GM18517 (cell line): ENCODE data around the gene DRP2.
A peak's percentile ranks its signal among the peaks of the same experiment; 100 is the strongest.
"Not testable (repeated sequence)": the region's sequence is repeated elsewhere in the genome, so short reads cannot be mapped to it uniquely, and the experiment has no call there.

Experiments
- ATAC-seq: cut with Tn5 transposase; IDR thresholded peaks from one replicate; pipeline ENCODE4 v1.9.1; 2021; ENCODE audit warnings: mild to moderate bottlenecking, moderate library complexity; ENCODE audit not compliant: unreplicated experiment

DRP2 gene, protein sequence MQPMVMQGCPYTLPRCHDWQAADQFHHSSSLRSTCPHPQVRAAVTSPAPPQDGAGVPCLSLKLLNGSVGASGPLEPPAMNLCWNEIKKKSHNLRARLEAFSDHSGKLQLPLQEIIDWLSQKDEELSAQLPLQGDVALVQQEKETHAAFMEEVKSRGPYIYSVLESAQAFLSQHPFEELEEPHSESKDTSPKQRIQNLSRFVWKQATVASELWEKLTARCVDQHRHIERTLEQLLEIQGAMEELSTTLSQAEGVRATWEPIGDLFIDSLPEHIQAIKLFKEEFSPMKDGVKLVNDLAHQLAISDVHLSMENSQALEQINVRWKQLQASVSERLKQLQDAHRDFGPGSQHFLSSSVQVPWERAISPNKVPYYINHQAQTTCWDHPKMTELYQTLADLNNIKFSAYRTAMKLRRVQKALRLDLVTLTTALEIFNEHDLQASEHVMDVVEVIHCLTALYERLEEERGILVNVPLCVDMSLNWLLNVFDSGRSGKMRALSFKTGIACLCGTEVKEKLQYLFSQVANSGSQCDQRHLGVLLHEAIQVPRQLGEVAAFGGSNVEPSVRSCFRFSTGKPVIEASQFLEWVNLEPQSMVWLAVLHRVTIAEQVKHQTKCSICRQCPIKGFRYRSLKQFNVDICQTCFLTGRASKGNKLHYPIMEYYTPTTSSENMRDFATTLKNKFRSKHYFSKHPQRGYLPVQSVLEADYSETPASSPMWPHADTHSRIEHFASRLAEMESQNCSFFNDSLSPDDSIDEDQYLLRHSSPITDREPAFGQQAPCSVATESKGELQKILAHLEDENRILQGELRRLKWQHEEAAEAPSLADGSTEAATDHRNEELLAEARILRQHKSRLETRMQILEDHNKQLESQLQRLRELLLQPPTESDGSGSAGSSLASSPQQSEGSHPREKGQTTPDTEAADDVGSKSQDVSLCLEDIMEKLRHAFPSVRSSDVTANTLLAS

DNA sequence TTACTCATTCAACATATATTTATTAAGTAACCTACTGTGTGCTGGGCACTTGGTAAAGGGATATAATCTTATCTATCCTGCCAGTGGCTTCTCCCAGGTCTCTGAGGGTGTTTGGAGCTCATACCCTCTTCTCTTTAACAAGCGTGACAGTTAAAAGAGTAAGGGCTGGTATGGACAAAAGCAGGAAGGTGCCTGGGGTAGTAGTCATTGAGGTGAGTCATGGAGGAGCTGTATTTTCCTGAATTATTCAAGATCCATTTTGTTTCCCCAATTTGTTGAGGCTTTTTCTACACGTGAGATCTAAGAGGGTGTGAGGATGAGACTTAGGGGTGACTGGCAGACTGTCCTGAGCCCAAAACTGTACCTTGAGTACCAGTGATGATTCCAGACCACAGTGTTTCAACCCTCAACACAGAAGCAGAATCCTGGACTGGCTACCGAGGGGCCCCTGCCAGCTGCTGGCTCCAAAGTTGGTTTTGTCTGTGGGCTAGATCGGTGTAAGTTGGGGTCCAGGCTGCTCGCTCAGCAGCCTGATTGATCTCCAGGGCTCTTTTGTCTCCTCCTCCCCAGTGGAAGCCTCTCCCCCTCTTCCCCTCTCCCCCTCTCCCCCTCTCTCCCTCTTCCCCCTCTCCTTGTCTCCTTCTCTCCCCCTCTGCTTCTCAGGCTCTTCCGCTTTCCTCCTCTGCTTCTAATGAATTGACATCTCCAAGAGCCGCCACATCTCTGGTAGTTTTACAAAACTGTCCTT, at the start of gene DRP2:
TSS of gene DRP2 (plus strand) at position 671 of the 748 bp plus-strand sequence. CDS start 11,862 bp downstream, outside the sequence.
- no peak for ATAC-seq

DNA sequence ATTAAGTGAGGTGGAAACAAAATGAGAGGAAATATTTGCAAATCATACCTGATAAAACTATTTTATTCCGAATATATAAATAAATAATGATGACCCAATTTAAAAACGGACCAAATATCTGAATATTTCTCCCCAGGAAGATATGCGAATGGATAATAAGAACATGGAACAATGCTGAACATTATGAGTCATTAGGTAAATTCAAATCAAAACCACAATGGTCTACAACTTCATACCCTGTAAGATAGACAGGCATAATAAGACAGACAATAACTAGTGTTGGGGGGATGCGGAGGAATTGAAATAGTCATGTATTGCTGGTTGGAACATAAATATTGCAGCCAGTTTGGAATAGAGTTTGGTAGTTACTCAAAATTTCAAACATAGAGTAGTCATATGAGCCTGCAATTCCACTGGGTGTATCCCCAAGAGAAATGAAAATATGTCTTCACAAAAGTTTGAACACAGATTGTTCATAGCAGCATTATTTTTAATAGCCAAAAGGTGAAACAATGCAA, 47.6 kb upstream of the DRP2 start:
- ATAC-seq = no peak

DNA sequence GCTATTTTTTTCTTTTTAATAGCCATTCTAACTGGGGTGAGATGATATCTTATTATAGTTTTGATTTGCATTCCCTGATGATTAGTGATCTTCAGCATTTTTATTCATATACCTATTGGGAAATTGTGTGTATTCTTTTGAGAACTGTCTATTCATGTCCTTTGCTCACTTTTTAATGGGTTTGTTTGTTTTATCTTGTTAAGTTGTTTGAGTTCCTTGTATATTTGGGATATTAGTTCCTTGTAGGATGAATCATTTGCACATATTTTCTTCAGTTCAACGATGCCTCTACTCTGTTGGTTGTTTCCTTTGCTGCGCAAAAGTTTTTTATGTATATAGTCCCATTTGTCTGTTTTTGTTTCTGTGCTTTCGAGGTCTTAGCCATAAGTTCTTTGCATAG, 43.1 kb upstream of the DRP2 start:
- ATAC-seq = no peak

DNA sequence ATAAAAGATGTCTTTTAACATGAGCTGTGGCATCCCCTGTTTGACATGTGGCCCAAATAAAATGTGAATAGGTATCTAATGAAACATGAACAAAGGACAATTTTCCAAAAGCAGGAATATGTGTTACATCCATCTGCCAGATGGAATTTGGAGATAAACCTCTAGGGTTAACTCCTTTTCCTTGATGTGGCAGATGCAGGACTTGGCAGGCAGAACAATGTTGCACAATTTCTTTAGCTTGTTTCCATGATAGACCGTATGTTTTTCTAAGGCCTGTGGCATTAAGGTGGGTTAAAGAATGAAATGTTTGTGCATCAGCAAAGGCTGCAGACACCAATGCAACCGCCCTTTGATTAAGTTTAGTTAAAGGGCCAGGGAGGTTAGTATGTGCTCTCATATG, 34.7 kb upstream of the DRP2 start:
- ATAC-seq = not testable (repeated sequence)

DNA sequence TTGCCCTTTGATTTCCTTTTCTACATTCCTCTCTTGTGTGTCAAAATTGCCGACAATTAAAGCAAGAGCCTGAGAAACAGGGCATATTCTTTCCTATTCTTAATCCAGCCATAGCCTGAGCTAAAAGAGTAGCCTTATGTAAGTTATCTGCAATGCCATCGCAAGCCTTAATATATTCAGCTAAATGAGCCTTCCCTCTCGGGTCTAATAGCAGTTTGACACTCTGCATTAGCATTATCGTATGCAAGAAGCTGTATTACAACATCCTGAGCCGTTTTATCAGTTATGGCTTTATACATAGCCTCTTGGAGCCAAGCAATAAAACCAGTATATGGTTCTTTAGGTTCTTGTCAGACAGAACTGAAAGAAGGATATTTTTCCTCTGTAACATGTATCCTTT, 31.6 kb upstream of the DRP2 start:
- ATAC-seq = not testable (repeated sequence)

DNA sequence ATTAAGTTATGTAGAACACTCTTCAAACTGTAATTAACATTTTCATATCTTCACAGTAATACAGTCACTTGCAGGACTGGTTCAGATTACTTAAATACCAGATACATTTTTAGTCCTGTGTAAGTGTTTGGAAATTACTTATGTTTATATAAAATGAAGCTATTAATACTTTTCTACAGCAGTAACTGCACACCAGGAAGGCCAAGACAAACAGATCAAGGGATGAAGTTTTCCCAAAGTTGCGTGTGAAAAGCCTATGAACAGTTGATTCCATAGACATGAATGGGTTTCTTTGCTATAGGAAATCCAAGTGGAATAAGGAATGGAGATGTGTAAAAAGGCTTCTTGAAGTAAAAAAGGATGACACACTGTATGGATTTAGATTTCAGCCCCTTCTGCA, 28.9 kb upstream of the DRP2 start:
- no peak for ATAC-seq

DNA sequence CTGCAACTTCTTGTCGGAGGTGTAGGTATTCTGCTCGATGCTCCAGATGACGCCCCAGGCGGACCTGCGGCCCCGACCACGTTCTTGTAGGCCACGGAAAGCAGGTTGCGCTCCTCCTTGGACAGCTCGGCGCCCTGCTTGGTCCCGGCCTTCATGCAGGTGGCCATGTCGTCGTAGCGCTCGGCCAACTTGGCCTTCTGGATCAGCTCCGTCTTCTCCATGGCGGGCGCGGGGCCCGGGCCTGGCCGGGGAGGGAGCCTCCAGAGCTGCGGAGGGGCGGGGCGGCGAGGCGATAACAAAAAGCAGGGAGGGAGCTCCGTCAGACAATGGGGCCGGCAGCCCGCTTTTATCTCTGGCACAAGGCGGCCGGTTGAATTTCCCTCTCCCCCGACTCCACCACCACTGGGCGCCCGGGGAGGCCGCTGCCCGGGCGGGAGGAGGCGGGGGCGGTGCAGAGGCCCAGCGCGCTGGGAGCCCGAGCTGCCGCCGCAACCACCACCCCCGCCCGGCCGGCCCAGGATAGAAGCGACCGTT, 28.3 kb upstream of the DRP2 start:
- ATAC-seq = no peak

DNA sequence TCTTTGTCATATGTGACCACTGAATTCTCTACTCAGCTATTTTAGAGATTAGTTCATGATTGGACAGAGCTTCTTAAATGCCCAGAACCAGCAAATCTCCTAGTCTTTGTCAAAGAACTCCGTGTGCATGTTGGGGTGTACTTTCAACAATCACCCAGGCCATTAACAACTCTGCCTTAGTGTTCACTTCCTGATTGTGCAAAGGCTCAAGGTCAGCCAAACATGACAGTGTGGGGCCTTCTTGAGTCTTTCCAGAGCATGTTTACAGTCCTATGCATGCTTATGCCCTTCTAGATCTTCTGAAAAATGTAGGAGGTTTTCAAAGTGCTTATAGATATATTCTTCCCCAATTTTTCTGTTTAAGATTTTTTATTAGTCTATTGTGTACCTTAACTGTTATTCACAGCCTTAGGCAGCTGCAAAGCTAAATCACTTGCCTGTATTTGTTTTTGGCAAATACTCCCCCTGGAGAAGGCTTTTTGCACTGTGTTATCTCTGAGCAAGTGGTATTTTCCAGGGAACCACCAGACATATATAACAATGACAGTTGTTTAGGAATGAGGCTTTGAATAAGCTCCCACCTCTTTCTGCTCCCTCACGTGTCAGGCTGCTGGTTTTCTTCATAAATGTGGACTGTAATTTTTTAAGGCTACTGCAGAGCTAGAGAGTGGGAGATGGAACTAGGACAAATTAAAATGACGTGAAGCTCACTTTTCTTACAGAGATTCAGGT, 24.0 kb upstream of the DRP2 start:
- ATAC-seq = no peak

DNA sequence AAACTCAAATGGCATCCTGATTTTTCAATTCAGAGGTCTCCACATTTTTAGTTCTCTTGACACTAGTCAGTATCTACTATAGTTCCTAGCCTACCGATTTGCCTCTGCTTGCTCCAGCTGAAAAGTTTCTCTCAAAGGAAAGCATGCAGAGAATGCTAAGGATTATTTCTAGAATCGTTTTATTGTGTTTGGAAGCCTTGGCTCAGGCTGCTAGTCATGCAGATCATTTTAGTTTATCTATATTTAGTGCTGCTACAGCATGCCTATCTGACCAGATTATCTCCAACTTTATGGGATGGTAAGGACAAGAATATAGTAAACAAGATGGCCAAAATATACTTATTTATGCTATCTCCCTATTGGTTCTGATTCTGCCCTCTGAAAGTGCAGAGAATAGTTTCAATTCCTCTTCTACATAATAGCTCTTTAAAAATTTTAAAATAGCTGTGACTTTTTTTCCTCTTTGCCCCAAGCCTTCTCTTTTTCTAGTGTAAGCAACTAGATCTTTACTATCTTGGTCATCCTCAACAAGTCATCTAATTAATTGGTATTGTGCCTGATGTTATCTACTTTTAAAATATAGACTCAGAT, 15.7 kb upstream of the DRP2 start:
- ATAC-seq = peak; percentile 34

DNA sequence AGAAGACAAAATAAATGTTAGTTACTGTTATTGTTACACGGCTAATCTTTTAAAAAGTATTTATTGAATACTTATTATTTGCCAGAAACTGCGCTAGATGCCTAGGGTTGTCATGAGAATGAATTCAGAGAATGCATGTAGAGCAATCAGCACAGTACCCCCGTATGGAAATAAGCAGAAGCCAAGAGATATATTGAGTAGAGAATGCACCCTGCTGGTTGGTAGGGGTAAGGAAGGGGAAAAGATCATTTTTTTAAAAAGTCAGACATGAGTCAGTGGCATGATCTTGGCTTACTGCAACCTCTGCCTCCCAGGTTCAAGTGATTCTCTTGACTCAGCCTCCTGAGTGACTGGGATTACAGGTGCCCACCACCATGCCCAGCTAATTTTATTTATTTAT, 13.1 kb upstream of the DRP2 start:
- ATAC-seq = peak; percentile 83

DNA sequence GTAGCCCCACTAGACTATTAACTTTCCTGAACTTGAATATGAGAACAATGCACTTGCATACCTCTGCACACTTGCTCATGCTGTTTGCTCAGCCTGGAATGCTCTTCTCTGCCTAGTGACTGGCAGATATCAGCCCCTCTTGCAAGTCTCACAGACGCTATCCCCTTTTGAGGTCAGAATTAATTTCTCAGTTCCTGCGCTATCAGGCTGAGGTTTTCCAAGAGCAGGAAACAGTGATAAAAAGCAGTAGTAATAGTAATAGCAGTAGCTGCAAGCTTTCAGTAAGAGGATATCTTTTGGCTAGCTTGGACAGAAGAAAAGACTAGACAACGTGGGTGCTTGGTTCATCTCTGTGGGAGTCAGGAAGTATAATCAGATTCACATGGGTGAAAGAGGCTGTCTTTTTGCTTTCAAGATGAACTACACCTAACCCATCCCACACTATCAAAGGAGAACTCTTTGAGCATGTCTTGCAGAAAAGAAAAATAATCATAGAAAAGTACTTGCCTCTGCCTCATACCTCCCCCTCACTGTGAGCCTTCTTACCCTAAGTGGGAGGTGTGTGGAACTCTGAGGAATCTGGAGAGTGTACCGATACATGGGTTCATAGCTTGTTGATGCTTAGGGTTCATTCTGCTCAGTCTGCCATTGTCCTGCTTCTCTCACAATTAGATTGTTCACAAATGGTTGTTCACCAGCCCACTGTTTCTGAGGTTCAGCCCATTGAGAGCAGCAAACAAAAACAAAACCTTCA, 11.3 kb upstream of the DRP2 start:
- peak; percentile 51 for ATAC-seq

DNA sequence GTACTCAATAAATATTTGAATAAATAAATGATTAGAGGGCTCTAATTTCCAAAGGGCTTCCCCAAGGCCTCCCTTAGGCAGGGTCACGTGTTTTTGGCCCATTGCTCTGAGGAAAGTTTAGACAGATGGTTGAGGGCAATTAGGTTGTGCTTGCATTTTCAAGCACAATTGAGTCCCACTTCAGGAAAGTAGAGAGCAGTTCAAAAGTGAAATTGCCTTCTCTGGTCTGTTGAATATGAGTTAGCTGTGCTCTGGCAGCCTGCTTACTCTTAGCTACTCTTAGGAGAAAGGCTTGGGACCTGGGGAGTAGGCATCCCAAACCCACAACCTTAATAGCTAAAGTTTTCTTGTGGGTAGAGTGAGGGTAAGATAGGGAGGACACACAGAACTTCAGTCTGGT, 9.0 kb upstream of the DRP2 start:
- no peak for ATAC-seq

DNA sequence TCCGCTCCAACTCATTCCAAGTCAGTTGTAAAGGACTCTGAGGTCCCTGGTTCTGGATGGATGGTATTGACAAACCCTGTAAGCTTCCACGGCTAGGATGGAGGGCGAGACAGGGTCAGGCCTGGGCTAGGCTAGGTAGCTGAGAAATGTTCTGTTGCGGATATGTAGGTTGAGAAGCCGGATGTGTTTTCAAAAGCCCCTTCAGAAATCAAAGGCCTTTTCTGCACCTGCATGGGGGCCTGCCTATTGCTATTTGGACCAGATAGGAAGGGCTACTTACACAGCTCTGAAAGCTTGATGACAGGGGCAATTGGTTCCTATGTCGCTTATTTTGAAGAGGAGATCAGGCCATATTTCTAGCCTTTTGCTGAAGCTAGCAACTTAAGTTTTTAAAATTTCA, 1.9 kb upstream of the DRP2 start:
- no peak for ATAC-seq

DNA sequence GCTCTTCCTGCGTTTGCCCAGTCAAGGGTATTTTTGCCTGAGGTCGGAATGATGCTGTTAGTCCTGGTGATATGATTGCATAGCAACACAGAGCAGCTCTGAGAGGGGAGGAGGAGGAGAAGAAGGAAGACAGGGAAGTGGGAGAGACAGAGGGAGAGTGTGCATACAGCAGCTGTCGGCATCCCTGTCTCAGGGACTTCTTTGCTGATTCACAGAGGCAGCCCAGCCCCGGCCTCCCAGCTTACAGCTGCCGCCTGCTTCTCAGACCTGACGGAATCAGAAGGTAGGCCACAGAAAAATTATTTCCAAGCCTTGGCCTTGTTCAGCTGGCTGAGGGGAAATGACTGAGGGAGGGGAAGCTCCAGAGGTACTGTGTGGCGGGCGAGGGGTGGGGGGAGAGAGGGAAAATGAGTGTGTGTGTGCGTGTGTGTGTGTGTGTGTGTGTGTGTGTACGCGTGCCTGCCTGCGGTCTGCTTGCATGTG, 319 bp downstream of the DRP2 start:
- no peak for ATAC-seq

DNA sequence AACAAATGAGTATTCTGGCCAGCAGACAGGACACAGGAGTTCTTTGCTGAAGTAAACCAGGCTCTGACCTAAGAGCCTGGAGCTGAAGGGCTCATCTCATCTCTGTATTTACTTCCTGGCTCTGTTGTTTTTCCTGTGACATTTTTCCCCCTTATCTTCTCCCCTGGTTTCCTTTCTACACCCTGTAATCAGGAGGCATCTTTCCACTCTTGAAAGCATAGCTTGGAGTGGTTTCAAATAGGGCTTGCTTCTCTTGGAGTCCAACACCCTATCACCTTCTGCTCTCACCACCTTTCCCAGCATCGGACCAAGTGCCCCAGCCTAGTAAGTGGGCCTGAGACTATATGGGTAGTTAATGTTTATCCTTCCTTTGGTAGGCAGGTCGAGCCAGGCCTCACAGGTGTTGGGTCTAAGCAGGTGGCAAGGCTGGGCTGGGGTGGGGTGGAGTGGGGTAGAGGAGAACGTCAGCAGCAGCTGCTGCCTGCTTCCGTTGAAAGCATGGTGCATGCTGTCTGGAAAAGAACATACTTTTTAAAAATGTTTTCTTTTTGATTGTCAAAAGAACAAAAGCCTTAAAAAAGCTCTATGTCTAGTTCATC, 1.2 kb downstream of the DRP2 start:
- no peak for ATAC-seq

DNA sequence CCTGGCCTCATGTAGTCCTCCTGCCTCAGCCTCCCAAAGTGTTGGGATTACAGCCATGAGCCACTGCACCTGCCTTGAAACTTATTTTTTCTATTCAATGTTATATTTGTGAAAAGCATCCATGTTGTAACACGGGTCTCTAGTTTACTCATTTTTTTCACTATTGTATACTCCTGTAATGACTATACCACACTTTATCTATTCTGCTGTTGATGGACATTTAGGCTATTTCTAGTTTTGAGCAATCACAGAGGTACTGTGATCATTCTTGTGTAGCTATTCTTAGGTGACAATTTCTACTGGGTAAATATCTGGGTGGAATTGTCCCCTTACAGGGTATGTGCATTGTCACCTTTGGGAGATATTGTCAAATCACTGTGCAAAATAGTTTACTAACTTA, 3.6 kb downstream of the DRP2 start:
- no peak for ATAC-seq

DNA sequence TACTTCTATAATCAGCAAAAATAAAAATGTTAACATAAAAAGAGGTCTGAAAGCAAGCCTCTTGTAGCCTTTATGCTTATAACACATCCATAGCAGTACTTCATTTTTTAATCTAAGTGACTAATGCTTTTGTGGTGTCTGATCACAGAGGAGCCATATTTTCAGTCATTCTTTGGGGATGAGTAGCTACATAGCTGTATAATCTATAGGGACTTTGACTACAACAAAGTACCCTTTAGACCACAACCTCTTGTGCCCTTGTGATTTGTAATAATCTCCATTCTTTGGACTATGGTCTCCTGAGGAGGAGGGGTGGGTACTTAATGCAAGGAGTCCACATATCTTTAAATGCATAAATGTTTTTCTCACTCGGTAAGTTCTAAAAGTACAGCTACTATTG, 9.6 kb downstream of the DRP2 start:
- ATAC-seq = no peak

DNA sequence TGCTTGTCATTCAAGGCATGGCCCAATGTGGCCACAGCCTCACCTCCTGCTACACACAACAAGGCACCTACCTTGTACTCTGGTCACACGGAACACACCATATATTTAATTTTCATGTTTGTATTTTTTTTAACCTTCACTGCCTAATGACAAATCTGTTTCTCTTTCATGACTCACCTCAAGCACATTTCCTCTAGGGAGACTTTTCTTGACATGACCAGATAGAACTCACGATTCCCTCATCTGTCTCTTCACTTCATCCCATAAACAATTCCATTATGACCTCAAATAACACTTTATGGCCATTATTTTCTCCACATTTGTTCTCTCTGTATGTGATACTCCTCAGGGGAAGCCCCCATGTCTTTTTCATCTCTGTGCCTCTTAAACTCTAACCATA, 11.1 kb downstream of the DRP2 start:
- ATAC-seq = no peak
